ENCODE results near the gene CAMKMT.

GRCh38 chr2:44433895-44434294 is 72.1 kb downstream of the CAMKMT start:
- TF ChIP-seq CTCF (IDR thresholded peaks at IDR 0.05 in 4 of 5, conservative IDR thresholded peaks at IDR 0.05 in 1 of 5) = no peak
- no peak for TF ChIP-seq POLR2A (IDR thresholded peaks at IDR 0.05)

All from gastrocnemius medialis (tissue), 4 donors.